Tibial nerve (tissue), 3 donors: ENCODE measurements around the gene SPIRE2.
"Not testable (repeated sequence)": the region's sequence is repeated elsewhere in the genome, so short reads cannot be mapped to it uniquely, and the experiment has no call there.

Source experiments
- POLR2A ChIP-seq, 2 donors: fragments of 450-650 bp; IDR thresholded peaks; one replicate each; pipeline ENCODE4 v1.6.1; 2017; ENCODE audit warnings: antibody characterized with exemption in 2 of 2, mild to moderate bottlenecking in 2 of 2, moderate library complexity in 2 of 2
- TF ChIP-seq, protein P1 (sequence below), 5 experiments: fragments of 200-600 bp in 3 of 5; fragments of 450-650 bp in 2 of 5; sonication (generic) in 3 of 5; IDR thresholded peaks; one replicate each; pipeline ENCODE4 v1.5.1; 2016 to 2019; ENCODE audit warnings: antibody characterized with exemption in 5 of 5, mild to moderate bottlenecking in 3 of 5, moderate library complexity in 2 of 5

GRCh38 chr16:89823824-89824148, 4.5 kb upstream of the SPIRE2 start:
- not testable (repeated sequence) for TF ChIP-seq POLR2A (IDR thresholded peaks at IDR 0.05)
- TF ChIP-seq, protein P1, sequence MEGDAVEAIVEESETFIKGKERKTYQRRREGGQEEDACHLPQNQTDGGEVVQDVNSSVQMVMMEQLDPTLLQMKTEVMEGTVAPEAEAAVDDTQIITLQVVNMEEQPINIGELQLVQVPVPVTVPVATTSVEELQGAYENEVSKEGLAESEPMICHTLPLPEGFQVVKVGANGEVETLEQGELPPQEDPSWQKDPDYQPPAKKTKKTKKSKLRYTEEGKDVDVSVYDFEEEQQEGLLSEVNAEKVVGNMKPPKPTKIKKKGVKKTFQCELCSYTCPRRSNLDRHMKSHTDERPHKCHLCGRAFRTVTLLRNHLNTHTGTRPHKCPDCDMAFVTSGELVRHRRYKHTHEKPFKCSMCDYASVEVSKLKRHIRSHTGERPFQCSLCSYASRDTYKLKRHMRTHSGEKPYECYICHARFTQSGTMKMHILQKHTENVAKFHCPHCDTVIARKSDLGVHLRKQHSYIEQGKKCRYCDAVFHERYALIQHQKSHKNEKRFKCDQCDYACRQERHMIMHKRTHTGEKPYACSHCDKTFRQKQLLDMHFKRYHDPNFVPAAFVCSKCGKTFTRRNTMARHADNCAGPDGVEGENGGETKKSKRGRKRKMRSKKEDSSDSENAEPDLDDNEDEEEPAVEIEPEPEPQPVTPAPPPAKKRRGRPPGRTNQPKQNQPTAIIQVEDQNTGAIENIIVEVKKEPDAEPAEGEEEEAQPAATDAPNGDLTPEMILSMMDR (IDR thresholded peaks at IDR 0.05), result not testable (repeated sequence)
